Measurements from ENCODE around the gene AMIGO1. TPM values are rescaled to one million over a fixed set of nuclear protein-coding genes. Genes with fewer than 3 reads are reported as not detected.

AMIGO1 gene
- total RNA-seq, 1 experiment from 2014 or later: 0.10 TPM

DNA sequence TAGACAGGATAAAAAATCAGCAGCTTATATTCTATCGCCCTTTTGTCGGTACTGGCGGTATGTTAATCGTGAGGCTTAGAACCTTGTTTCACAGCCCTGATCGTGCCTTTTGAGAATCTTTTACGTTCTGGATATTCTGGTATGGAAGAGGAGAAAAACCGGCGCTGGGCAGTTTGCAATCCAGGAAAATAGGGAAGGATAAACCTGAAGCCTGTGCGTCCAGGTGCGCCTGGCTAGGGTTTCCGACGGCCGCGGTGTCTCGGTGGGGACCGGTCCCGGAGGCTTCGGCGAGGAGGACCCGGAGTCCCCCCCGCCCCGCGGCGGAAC is 43.4 kb downstream of the AMIGO1 start:
- H2AFZ ChIP-seq (ENCODE audit: low read depth, low read length, poor library complexity, severe bottlenecking): no peak overlapping the region
- no TSS peak for BruUV-seq (replicated peaks)
- ATAC-seq: no peak
- RAD21 ChIA-PET (ENCODE audit: low non-redundant PET in 1 of 2, low total read pairs in 2 of 2, uncharacterized antibody in 2 of 2, unreplicated experiment in 2 of 2): no interaction called here
- peak overlapping the region; percentile 29; the same call in 1 of the 2 replicates for H3K9ac ChIP-seq (ENCODE audit: low read length)
- peak overlapping the region; percentile 77 for H3K4me2 ChIP-seq (ENCODE audit: low read length)
- POLR2A ChIA-PET: no interaction called here
- no peak for DNase-seq (ENCODE audit: low read depth, low spot score)
- H3K27me3 ChIP-seq (ENCODE audit: insufficient read depth, low read length): peaks cover 23% of the 10 kb centered on the region
- peak overlapping the region; percentile 46 to 54 for H3K4me3 ChIP-seq (replicated peaks in 1 of 2; ENCODE audit: low read depth in 1 of 2, low read length in 2 of 2)
- CTCF ChIA-PET: no interaction called here
- TF ChIP-seq JUND (IDR thresholded peaks at IDR 0.05): no peak
- TF ChIP-seq POLR2AphosphoS5 (IDR thresholded peaks at IDR 0.05; ENCODE audit: low read depth, low read length): no peak
- TF ChIP-seq ZNF274 (IDR thresholded peaks at IDR 0.05; ENCODE audit: low read depth, low read length): no peak
- no peak for TF ChIP-seq SRF (IDR thresholded peaks at IDR 0.05; ENCODE audit: low read depth)
- no peak for TF ChIP-seq EZH2phosphoT487 (IDR thresholded peaks at IDR 0.05; ENCODE audit: borderline replicate concordance)
- no peak for TF ChIP-seq ZBTB33 (IDR thresholded peaks at IDR 0.05; ENCODE audit: extremely low read depth, insufficient replicate concordance, low read length)
- TF ChIP-seq CEBPB (IDR thresholded peaks at IDR 0.05; ENCODE audit: low read depth): no peak
- TF ChIP-seq CBX3 (IDR thresholded peaks at IDR 0.05; ENCODE audit: low read depth): no peak
- no peak for TF ChIP-seq SP1 (IDR thresholded peaks at IDR 0.05; ENCODE audit: low read depth)
- TF ChIP-seq MAX (IDR thresholded peaks at IDR 0.05): no peak
- TF ChIP-seq EGR1 (IDR thresholded peaks at IDR 0.05; ENCODE audit: low read depth): no peak
- no peak for TF ChIP-seq ZFX (IDR thresholded peaks at IDR 0.05)
- TF ChIP-seq, protein P1, sequence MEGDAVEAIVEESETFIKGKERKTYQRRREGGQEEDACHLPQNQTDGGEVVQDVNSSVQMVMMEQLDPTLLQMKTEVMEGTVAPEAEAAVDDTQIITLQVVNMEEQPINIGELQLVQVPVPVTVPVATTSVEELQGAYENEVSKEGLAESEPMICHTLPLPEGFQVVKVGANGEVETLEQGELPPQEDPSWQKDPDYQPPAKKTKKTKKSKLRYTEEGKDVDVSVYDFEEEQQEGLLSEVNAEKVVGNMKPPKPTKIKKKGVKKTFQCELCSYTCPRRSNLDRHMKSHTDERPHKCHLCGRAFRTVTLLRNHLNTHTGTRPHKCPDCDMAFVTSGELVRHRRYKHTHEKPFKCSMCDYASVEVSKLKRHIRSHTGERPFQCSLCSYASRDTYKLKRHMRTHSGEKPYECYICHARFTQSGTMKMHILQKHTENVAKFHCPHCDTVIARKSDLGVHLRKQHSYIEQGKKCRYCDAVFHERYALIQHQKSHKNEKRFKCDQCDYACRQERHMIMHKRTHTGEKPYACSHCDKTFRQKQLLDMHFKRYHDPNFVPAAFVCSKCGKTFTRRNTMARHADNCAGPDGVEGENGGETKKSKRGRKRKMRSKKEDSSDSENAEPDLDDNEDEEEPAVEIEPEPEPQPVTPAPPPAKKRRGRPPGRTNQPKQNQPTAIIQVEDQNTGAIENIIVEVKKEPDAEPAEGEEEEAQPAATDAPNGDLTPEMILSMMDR (IDR thresholded peaks at IDR 0.05 in 2 of 3, conservative IDR thresholded peaks at IDR 0.05 in 1 of 3; ENCODE audit: borderline replicate concordance in 1 of 3, insufficient read depth in 1 of 3, low read depth in 2 of 3, low read length in 2 of 3): no peak
- TF ChIP-seq SIN3A (IDR thresholded peaks at IDR 0.05; ENCODE audit: low read depth): no peak
- TF ChIP-seq REST (IDR thresholded peaks at IDR 0.05; ENCODE audit: low read depth): no peak
- no peaks in the 10 kb centered on the region for H3K79me2 ChIP-seq (ENCODE audit: insufficient read depth, low read length)
- H3K9me2 ChIP-seq (ENCODE audit: insufficient read depth): no peaks in the 10 kb centered on the region
- H3K9me3 ChIP-seq (ENCODE audit: control insufficient read depth in 1 of 2, insufficient read depth in 1 of 2, low read depth in 1 of 2, low read length in 2 of 2): no peaks in the 10 kb centered on the region
- H4K20me1 ChIP-seq (ENCODE audit: insufficient read depth): no peaks in the 10 kb centered on the region
- intact Hi-C loops (cut with micrococcal nuclease): no loop called here
- H3K27ac ChIP-seq (ENCODE audit: low read depth, low read length): no peak overlapping the region
- H3K36me3 ChIP-seq (ENCODE audit: control insufficient read depth in 1 of 2, insufficient read depth in 2 of 2, low read length in 2 of 2): no peaks in the 10 kb centered on the region
- H3K4me1 ChIP-seq (ENCODE audit: control insufficient read depth in 1 of 2, insufficient read depth in 2 of 2, low read length in 2 of 2): peaks cover 0 to 10% of the 10 kb centered on the region in 2 experiments; a peak in 1 of 4 replicates
